ENCODE results near the gene RPS6KL1. TPM values are rescaled to one million over a fixed set of nuclear protein-coding genes. Genes with fewer than 3 reads are reported as not detected.
A peak's percentile ranks its signal among the peaks of the same experiment; 100 is the strongest.

The RPS6KL1 gene
- total RNA-seq, 3 donors from 2014 or later: 7.7 to 12.7 (median 11.5) TPM

DNA sequence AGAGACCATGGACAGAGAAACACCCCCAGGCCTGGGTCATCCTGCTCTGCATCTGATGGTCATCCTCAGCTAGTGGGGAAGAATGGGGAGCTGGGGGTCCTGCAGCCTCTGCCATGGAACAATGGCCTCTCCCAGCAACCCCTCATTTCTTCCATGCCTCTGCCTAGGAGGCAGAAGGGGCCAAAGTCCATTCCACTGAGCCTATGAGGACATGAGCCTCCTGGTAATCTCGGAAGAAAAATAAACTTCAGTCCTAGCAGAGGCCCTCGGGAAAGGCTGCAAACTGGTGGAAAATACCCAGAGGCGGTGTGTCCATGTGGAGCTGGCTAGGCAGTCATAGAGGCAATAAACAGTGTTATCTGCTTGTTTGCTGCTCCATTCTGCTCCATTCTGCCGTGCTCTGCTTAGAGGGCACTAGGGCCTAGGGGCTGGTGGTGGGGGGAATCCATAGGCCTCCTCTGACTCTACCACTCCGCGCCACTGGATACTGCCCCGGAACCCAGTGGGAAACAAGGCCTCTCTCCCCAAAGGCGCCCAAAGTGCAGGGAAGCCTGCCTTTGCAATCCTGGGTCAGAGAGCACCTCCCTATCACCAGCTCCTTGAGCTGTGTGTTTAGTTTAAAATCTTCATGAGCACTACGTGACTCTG is 27.9 kb upstream of the RPS6KL1 start:
- TF ChIP-seq, protein P1, sequence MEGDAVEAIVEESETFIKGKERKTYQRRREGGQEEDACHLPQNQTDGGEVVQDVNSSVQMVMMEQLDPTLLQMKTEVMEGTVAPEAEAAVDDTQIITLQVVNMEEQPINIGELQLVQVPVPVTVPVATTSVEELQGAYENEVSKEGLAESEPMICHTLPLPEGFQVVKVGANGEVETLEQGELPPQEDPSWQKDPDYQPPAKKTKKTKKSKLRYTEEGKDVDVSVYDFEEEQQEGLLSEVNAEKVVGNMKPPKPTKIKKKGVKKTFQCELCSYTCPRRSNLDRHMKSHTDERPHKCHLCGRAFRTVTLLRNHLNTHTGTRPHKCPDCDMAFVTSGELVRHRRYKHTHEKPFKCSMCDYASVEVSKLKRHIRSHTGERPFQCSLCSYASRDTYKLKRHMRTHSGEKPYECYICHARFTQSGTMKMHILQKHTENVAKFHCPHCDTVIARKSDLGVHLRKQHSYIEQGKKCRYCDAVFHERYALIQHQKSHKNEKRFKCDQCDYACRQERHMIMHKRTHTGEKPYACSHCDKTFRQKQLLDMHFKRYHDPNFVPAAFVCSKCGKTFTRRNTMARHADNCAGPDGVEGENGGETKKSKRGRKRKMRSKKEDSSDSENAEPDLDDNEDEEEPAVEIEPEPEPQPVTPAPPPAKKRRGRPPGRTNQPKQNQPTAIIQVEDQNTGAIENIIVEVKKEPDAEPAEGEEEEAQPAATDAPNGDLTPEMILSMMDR (IDR thresholded peaks at IDR 0.05): no peak
- DNase-seq (peak in 2 of 3 donors; percentile 49 to 61), ATAC-seq (peak; percentile 65)
- intact Hi-C loops (cut with DNase I, micrococcal nuclease): loop anchor here in 1 of 2 donors (10.0 kb wide), 1 partner anchor 54 kb away; the partner anchor contains the start of gene EIF2B2
- Histone ChIP-seq H3K4me1 (ENCODE audit: low read depth) (peaks cover 26% of the 10 kb centered on the region), H3K9me3 (no peaks in the 10 kb centered on the region), H3K4me3 (no peak overlapping the region), H3K36me3 (ENCODE audit: low read depth) (no peaks in the 10 kb centered on the region)

DNA sequence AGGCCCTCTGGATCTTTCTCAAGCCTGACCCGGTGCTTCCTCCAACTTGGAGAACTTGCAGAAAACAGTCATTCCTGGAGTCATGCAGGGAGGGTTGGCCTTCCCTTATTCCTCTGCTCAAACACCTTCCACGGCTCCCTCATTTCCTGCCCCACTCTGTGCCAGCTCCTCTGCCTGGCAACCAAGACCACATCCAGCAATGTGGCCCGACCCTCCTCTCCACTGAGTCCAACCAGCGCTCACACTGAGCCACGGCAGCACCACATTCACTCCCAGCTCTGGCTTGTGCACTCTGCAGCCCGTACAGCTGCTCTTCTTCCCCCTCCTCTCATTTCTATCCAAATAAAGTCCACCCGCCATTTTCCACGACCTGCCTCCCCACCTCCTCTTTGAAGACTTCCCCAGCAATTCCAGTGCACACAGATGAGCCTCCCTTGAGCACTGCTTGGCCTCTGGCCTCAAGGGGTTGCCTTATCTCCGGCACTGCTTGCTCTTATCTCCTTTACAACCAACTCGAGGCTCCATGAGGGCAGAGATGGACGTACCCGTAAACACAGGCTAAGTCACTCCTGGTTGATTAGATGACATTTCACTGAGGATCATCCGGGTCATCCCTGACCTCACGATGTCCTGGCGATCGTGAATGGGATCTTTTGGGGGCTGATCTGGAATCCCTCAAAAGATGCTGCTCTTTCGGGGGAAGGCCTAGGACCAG is 27.0 kb upstream of the RPS6KL1 start:
- DNase-seq: no peak
- Histone ChIP-seq H3K9me3 (no peaks in the 10 kb centered on the region), H3K4me3 (no peak overlapping the region), H3K4me1 (ENCODE audit: low read depth) (peaks cover 23% of the 10 kb centered on the region), H3K36me3 (ENCODE audit: low read depth) (no peaks in the 10 kb centered on the region)
- intact Hi-C loops (cut with DNase I, micrococcal nuclease): loop anchor here (5.0 to 10.0 kb wide), 2 partner anchors 55 to 137 kb away; partner anchors contain the start of gene EIF2B2 (in 1 of the 2)
- TF ChIP-seq, protein P1 (IDR thresholded peaks at IDR 0.05): no peak
- no peak for ATAC-seq

DNA sequence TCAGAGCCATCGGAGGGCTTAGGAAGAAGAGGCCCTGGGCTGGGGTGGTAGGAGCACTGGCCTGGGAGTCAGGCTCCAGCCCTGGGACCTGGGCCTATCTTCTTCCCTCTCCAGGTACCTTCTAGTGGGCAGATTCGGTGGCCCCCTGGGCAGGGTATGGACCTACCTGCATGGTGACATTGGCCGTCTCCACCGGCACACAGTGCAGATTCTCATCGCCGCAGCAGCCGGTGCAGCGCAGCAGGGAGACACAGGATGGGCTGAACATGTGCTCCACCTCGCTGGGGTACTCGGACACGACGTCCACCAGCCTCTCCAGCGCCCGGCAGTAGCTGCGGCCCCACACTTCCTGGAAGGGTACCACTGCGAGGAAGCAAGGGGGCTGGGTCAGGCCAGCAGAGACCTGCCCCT is 26.1 kb upstream of the RPS6KL1 start:
- intact Hi-C loops (cut with DNase I, micrococcal nuclease): loop anchor here in 1 of 2 donors (5.0 kb wide), 1 partner anchor 138 kb away; no protein-coding TSS in a partner anchor
- TF ChIP-seq, protein P1 (IDR thresholded peaks at IDR 0.05): no peak

DNA sequence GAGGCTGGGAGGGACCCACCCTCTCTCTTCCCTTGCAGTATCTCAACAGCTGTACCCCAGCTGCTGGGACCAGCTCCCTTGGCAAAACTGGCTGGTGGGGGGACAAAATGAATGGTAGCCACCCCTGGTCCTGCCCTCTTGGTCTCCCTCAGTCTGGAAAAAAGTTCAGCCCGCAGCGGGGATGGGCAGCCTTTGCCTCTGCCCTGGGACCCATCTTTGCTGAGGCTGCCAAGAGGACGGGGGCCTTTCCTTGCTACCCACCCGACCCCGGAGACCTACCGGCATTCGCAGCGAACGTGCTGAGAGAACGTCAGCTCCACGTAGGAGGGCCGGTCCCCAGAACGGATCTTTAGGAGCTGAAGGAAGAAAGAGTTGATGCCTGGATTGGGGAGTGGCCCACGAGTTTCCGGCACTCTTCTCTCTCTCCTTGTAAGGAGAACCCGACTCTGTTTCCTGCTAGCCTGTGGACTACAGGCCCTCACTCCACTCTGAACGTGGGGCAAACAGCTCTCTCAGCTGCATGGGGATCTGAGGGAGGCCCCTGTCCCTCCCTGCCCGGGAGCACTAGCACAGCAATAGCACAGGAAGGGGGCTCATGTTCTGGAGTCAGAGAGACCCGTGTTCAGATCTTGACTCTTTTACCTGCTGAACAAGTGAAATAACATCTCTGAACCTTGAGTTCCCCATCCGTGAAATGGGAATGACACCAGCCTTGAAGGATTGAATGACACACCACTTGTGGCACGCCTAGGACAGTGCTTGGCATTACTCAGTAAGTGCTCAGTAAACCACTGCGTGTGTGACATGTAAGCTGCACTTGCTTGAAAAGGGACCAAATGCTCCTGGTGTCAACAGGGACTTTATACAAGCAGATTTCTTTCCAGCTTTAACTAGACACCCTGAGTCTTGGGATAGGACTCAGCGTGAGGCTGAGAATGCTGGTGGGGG is 25.4 kb upstream of the RPS6KL1 start:
- peaks cover 18% of the 10 kb centered on the region for H3K4me1 ChIP-seq (ENCODE audit: low read depth)
- no peaks in the 10 kb centered on the region for H3K36me3 ChIP-seq (ENCODE audit: low read depth)
- intact Hi-C loops (cut with DNase I, micrococcal nuclease): loop anchor here in 1 of 2 donors (5.0 kb wide), 1 partner anchor 139 kb away; no protein-coding TSS in a partner anchor
- no peak overlapping the region for H3K4me3 ChIP-seq
- H3K9me3 ChIP-seq: no peaks in the 10 kb centered on the region
- no peak for DNase-seq
- no peak for ATAC-seq
- TF ChIP-seq, protein P1 (IDR thresholded peaks at IDR 0.05): no peak

More for the DNA sequence above, 26.1 kb upstream of the RPS6KL1 start:
- Histone ChIP-seq H3K9me3 (no peaks in the 10 kb centered on the region), H3K4me1 (ENCODE audit: low read depth) (peaks cover 18% of the 10 kb centered on the region), H3K4me3 (no peak overlapping the region), H3K36me3 (ENCODE audit: low read depth) (no peaks in the 10 kb centered on the region)
- ATAC-seq: no peak
- no peak for DNase-seq
